ENCODE results near the gene U2AF1. TPM values are rescaled to one million over a fixed set of nuclear protein-coding genes. Genes with fewer than 3 reads are reported as not detected.
"Not testable (repeated sequence)": the region's sequence is repeated elsewhere in the genome, so short reads cannot be mapped to it uniquely, and the experiment has no call there.

U2AF1 gene
- total and polyA plus RNA-seq, 2 of the 8 experiments (the other 6 are each of a cell fraction or from before 2014, with no cell fraction given) = 60.0 to 74.6 TPM

- H3K4me3 ChIP-seq (ENCODE audit: extremely low read depth in 1 of 4, insufficient read depth in 2 of 4, low read depth in 3 of 4, low read length in 4 of 4) = not testable (repeated sequence)
These were observed 40.6 kb upstream of the U2AF1 start for GRCh38 chr21:43147999-43148398.

GRCh38 chr21:43146637-43147036 is 39.3 kb upstream of the U2AF1 start:
- H2BK5ac ChIP-seq (ENCODE audit: low read depth, low read length); H3K56ac ChIP-seq (replicated peaks; ENCODE audit: insufficient read length, low read depth, low read length); H3K36me3 ChIP-seq (ENCODE audit: control insufficient read depth in 2 of 4, insufficient read depth in 4 of 4, low read length in 3 of 4); CTCF ChIA-PET (ENCODE audit: partially characterized antibody); H3K4me2 ChIP-seq (ENCODE audit: insufficient read depth in 1 of 2, low read depth in 2 of 2, low read length in 2 of 2); FAIRE-seq; H3K79me2 ChIP-seq (ENCODE audit: control insufficient read depth in 1 of 2, insufficient read depth in 2 of 2, low read length in 2 of 2); H2AFZ ChIP-seq (ENCODE audit: low read length); H3K9ac ChIP-seq (replicated peaks in 1 of 4; ENCODE audit: extremely low read depth in 1 of 4, low read depth in 3 of 4, low read length in 3 of 4); H3K27ac ChIP-seq (ENCODE audit: low read depth, low read length); H4K91ac ChIP-seq (replicated peaks; ENCODE audit: insufficient read length, low read length); H2BK15ac ChIP-seq (ENCODE audit: low read length); H3K23ac ChIP-seq (ENCODE audit: insufficient read length); H2BK12ac ChIP-seq (ENCODE audit: low read depth, low read length); H4K8ac ChIP-seq (ENCODE audit: extremely low read depth, insufficient read depth, low read length); H3K4ac ChIP-seq (replicated peaks; ENCODE audit: insufficient read length, low read depth, low read length); H3K18ac ChIP-seq (ENCODE audit: extremely low read depth, low read length); H3K23me2 ChIP-seq (ENCODE audit: low read depth, low read length); DNase-seq (ENCODE audit: low read depth in 1 of 2, low spot score in 2 of 2); H4K5ac ChIP-seq (ENCODE audit: insufficient read length, low read depth, low read length); H3K4me3 ChIP-seq (ENCODE audit: extremely low read depth in 1 of 4, insufficient read depth in 2 of 4, low read depth in 3 of 4, low read length in 4 of 4); H3K4me1 ChIP-seq (replicated peaks in 1 of 4; ENCODE audit: control insufficient read depth in 3 of 4, insufficient read depth in 4 of 4, low read length in 3 of 4); H2AK5ac ChIP-seq (ENCODE audit: low read depth, low read length); H4K20me1 ChIP-seq (replicated peaks in 1 of 2; ENCODE audit: control insufficient read depth in 1 of 2, insufficient read depth in 2 of 2, low read length in 2 of 2); H2BK20ac ChIP-seq (ENCODE audit: low read length); H3K14ac ChIP-seq (ENCODE audit: insufficient read length); POLR2A ChIA-PET (ENCODE audit: partially characterized antibody); H3K79me1 ChIP-seq (ENCODE audit: low read depth, low read length); H3K27me3 ChIP-seq (replicated peaks in 1 of 4; ENCODE audit: control insufficient read depth in 3 of 4, extremely low read depth in 1 of 4, insufficient read depth in 3 of 4, low read length in 3 of 4); H2BK120ac ChIP-seq (replicated peaks; ENCODE audit: low read depth, low read length); H3K9me3 ChIP-seq (ENCODE audit: insufficient read depth in 2 of 2, low read depth in 1 of 2, low read length in 1 of 2): not testable (repeated sequence)
- WGBS, 2 experiments (ENCODE audit: extremely low coverage in 1 of 2, insufficient coverage in 1 of 2, insufficient read length in 1 of 2, insufficient replicate concordance in 2 of 2, low coverage in 1 of 2, low lambda C conversion rate in 2 of 2, missing lambda C conversion rate in 1 of 2) = no CpG with 5 or more reads among the region's 12 CpGs

More at GRCh38 chr21:43147999-43148398, 40.6 kb upstream of the U2AF1 start:
- H4K5ac ChIP-seq (ENCODE audit: insufficient read length, low read depth, low read length); H3K4ac ChIP-seq (replicated peaks; ENCODE audit: insufficient read length, low read depth, low read length); H3K27me3 ChIP-seq (replicated peaks in 1 of 4; ENCODE audit: control insufficient read depth in 3 of 4, extremely low read depth in 1 of 4, insufficient read depth in 3 of 4, low read length in 3 of 4); H3K4me2 ChIP-seq (ENCODE audit: insufficient read depth in 1 of 2, low read depth in 2 of 2, low read length in 2 of 2); H2BK20ac ChIP-seq (ENCODE audit: low read length); H2BK12ac ChIP-seq (ENCODE audit: low read depth, low read length); POLR2A ChIA-PET (ENCODE audit: partially characterized antibody); H2BK5ac ChIP-seq (ENCODE audit: low read depth, low read length); H3K79me2 ChIP-seq (ENCODE audit: control insufficient read depth in 1 of 2, insufficient read depth in 2 of 2, low read length in 2 of 2); H3K9ac ChIP-seq (replicated peaks in 1 of 4; ENCODE audit: extremely low read depth in 1 of 4, low read depth in 3 of 4, low read length in 3 of 4); H2BK15ac ChIP-seq (ENCODE audit: low read length); H3K56ac ChIP-seq (replicated peaks; ENCODE audit: insufficient read length, low read depth, low read length); H3K4me1 ChIP-seq (replicated peaks in 1 of 4; ENCODE audit: control insufficient read depth in 3 of 4, insufficient read depth in 4 of 4, low read length in 3 of 4); H2AFZ ChIP-seq (ENCODE audit: low read length); H4K91ac ChIP-seq (replicated peaks; ENCODE audit: insufficient read length, low read length); FAIRE-seq; H4K8ac ChIP-seq (ENCODE audit: extremely low read depth, insufficient read depth, low read length); H3K14ac ChIP-seq (ENCODE audit: insufficient read length); DNase-seq (ENCODE audit: low read depth in 1 of 2, low spot score in 2 of 2); H3K9me3 ChIP-seq (ENCODE audit: insufficient read depth in 2 of 2, low read depth in 1 of 2, low read length in 1 of 2); H3K79me1 ChIP-seq (ENCODE audit: low read depth, low read length); H3K36me3 ChIP-seq (ENCODE audit: control insufficient read depth in 2 of 4, insufficient read depth in 4 of 4, low read length in 3 of 4); H3K18ac ChIP-seq (ENCODE audit: extremely low read depth, low read length); H3K27ac ChIP-seq (ENCODE audit: low read depth, low read length); H3K23ac ChIP-seq (ENCODE audit: insufficient read length); H4K20me1 ChIP-seq (replicated peaks in 1 of 2; ENCODE audit: control insufficient read depth in 1 of 2, insufficient read depth in 2 of 2, low read length in 2 of 2); CTCF ChIA-PET (ENCODE audit: partially characterized antibody); H2AK5ac ChIP-seq (ENCODE audit: low read depth, low read length); H2BK120ac ChIP-seq (replicated peaks; ENCODE audit: low read depth, low read length); H3K23me2 ChIP-seq (ENCODE audit: low read depth, low read length): not testable (repeated sequence)
- no CpG with 5 or more reads among the region's 7 CpGs for WGBS, 2 experiments (ENCODE audit: extremely low coverage in 1 of 2, insufficient coverage in 1 of 2, insufficient read length in 1 of 2, insufficient replicate concordance in 2 of 2, low coverage in 1 of 2, low lambda C conversion rate in 2 of 2, missing lambda C conversion rate in 1 of 2)
